Neuronal stem cell (in vitro differentiated cells): ENCODE measurements around the gene LILRB4.

Experiments used
- DNase-seq: peaks from one replicate; pipeline ENCODE4 v3.0.0-alpha.2; 2013; ENCODE audit warnings: low spot score
- H2AFZ ChIP-seq: one replicate; pipeline ENCODE4 v1.6.1; 2013; ENCODE audit warnings: mild to moderate bottlenecking, low read length, inconsistent platforms
- H2AK5ac ChIP-seq: 2 replicates; pipeline ENCODE4 v1.6.1; 2013; ENCODE audit warnings: low read depth, mild to moderate bottlenecking, inconsistent platforms, low read length, moderate library complexity, mixed read lengths
- H2BK120ac ChIP-seq: 2 replicates; pipeline ENCODE4 v1.6.1; 2013; ENCODE audit warnings: low read depth, mild to moderate bottlenecking, inconsistent platforms, low read length, moderate library complexity, mixed read lengths
- H2BK12ac ChIP-seq: one replicate; pipeline ENCODE4 v1.6.1; 2013; ENCODE audit warnings: low read length, inconsistent platforms
- H2BK15ac ChIP-seq: 2 replicates; pipeline ENCODE4 v1.6.1; 2013; ENCODE audit warnings: mild to moderate bottlenecking, low read length, inconsistent platforms, mixed read lengths
- H2BK5ac ChIP-seq: one replicate; pipeline ENCODE4 v1.6.1; 2013; ENCODE audit warnings: inconsistent platforms, mild to moderate bottlenecking, low read length, moderate library complexity
- H3K14ac ChIP-seq: one replicate; pipeline ENCODE4 v1.6.1; 2013; ENCODE audit warnings: low read length, inconsistent platforms
- H3K18ac ChIP-seq: 2 replicates; pipeline ENCODE4 v1.6.1; 2013; ENCODE audit warnings: low read length, inconsistent platforms
- H3K23ac ChIP-seq: 2 replicates; pipeline ENCODE4 v1.6.1; 2013; ENCODE audit warnings: low read depth, mild to moderate bottlenecking, mixed read lengths, low read length, inconsistent platforms; ENCODE audit not compliant: poor library complexity
- H3K27ac ChIP-seq: replicated peaks from 3 replicates; pipeline ENCODE4 v1.5.1; 2013; ENCODE audit warnings: low read length, inconsistent platforms
- H3K27me3 ChIP-seq, 3 experiments: 2 replicates each; pipeline ENCODE4 v1.6.1; 2013; ENCODE audit warnings: low read length in 3 of 3, mild to moderate bottlenecking in 2 of 3, inconsistent platforms in 1 of 3, low read depth in 1 of 3, mixed read lengths in 1 of 3, moderate library complexity in 1 of 3; ENCODE audit not compliant: control insufficient read depth in 3 of 3, insufficient read depth in 3 of 3
- H3K36me3 ChIP-seq, 2 donors: replicated peaks in 1 of 2; 2 replicates each; pipeline ENCODE4 v1.6.1; 2013; ENCODE audit warnings: low read length in 2 of 2; ENCODE audit not compliant: control insufficient read depth in 2 of 2, insufficient read depth in 2 of 2
- H3K4ac ChIP-seq: 2 replicates; pipeline ENCODE4 v1.6.1; 2013; ENCODE audit warnings: inconsistent platforms, mild to moderate bottlenecking, low read length, moderate library complexity
- H3K4me1 ChIP-seq, 2 donors: 1 replicate in 1 of 2; 2 replicates in 1 of 2; pipeline ENCODE4 v1.6.1; 2013; ENCODE audit warnings: low read length in 2 of 2, low read depth in 1 of 2; ENCODE audit not compliant: control insufficient read depth in 2 of 2, insufficient read depth in 1 of 2
- H3K4me2 ChIP-seq: one replicate; pipeline ENCODE4 v1.6.1; 2013; ENCODE audit warnings: mild to moderate bottlenecking, low read length, inconsistent platforms; ENCODE audit not compliant: insufficient read depth, poor library complexity, severe bottlenecking
- H3K4me3 ChIP-seq, 2 donors: 2 replicates each; pipeline ENCODE4 v1.5.1; 2013; ENCODE audit warnings: low read length in 2 of 2, mild to moderate bottlenecking in 2 of 2, inconsistent platforms in 1 of 2, moderate library complexity in 1 of 2
- H3K79me1 ChIP-seq: one replicate; pipeline ENCODE4 v1.6.1; 2013; ENCODE audit warnings: low read depth, mild to moderate bottlenecking, inconsistent platforms, low read length, moderate library complexity
- H3K9ac ChIP-seq: one replicate; pipeline ENCODE4 v1.6.1; 2013; ENCODE audit warnings: mild to moderate bottlenecking, low read depth, low read length, inconsistent platforms; ENCODE audit not compliant: poor library complexity
- H3K9me3 ChIP-seq, 2 donors: replicated peaks in 1 of 2; 2 replicates each; pipeline versions ENCODE3 to v1.6.1; 2013; ENCODE audit warnings: low read length in 2 of 2, mild to moderate bottlenecking in 2 of 2, inconsistent platforms in 1 of 2, low read depth in 1 of 2, mixed read lengths in 1 of 2, moderate library complexity in 1 of 2; ENCODE audit not compliant: control insufficient read depth in 2 of 2, insufficient read depth in 1 of 2
- H4K8ac ChIP-seq: one replicate; pipeline ENCODE4 v1.6.1; 2013; ENCODE audit warnings: low read depth, mild to moderate bottlenecking, inconsistent platforms, low read length, moderate library complexity
- H4K91ac ChIP-seq: one replicate; pipeline ENCODE4 v1.6.1; 2013; ENCODE audit warnings: low read length, low read depth, mild to moderate bottlenecking, inconsistent platforms; ENCODE audit not compliant: poor library complexity
- WGBS, 2 donors: extraction: QIAGEN DNeasy Blood & Tissue Kit; methylation state at CpG; one replicate each; pipeline ENCODE4 v1.1.7; 2013; ENCODE audit warnings: missing lambda C conversion rate in 2 of 2, mixed read lengths in 1 of 2; ENCODE audit not compliant: insufficient read length in 2 of 2, insufficient replicate concordance in 1 of 2; ENCODE audit errors: extremely low coverage in 2 of 2; 5-methylcytosine and 5-hydroxymethylcytosine counted together

Gene LILRB4

GRCh38 chr19:54654447-54655321 is 8.1 kb upstream of the LILRB4 start:
- peaks cover 0 to 30% of the 10 kb centered on the region in 2 donors for H3K9me3 ChIP-seq
- no peak overlapping the region for H3K4me3 ChIP-seq
- H2BK15ac ChIP-seq = no peak overlapping the region
- no peak overlapping the region for H3K23ac ChIP-seq
- no peak overlapping the region for H2AK5ac ChIP-seq
- no peak overlapping the region for H2AFZ ChIP-seq
- H3K14ac ChIP-seq = no peak overlapping the region
- H2BK5ac ChIP-seq = no peak overlapping the region
- no peak overlapping the region for H3K4me2 ChIP-seq
- H4K91ac ChIP-seq = no peak overlapping the region
- no peak overlapping the region for H3K9ac ChIP-seq
- H3K36me3 ChIP-seq = no peaks in the 10 kb centered on the region
- no peak overlapping the region for H4K8ac ChIP-seq
- no peak overlapping the region for H3K27ac ChIP-seq
- H3K4me1 ChIP-seq = no peaks in the 10 kb centered on the region
- H3K18ac ChIP-seq = no peak overlapping the region
- H3K79me1 ChIP-seq = no peaks in the 10 kb centered on the region
- no CpG with 5 or more reads among the region's 14 CpGs for WGBS, 2 donors
- H2BK12ac ChIP-seq = no peak overlapping the region
- no peak overlapping the region for H3K4ac ChIP-seq
- no peak for DNase-seq
- H2BK120ac ChIP-seq = no peak overlapping the region
- no peaks in the 10 kb centered on the region for H3K27me3 ChIP-seq

- Histone ChIP-seq H2BK120ac (no peak overlapping the region), H3K27me3 (no peaks in the 10 kb centered on the region), H2BK15ac (no peak overlapping the region), H3K4me3 (no peak overlapping the region), H3K4me1 (no peaks in the 10 kb centered on the region), H3K18ac (no peak overlapping the region), H3K14ac (no peak overlapping the region), H3K4me2 (no peak overlapping the region), H2BK5ac (no peak overlapping the region), H2AK5ac (no peak overlapping the region), H3K9me3 (peaks cover 0 to 32% of the 10 kb centered on the region in 2 donors), H4K91ac (no peak overlapping the region), H3K27ac (no peak overlapping the region), H4K8ac (no peak overlapping the region), H3K79me1 (no peaks in the 10 kb centered on the region), H2BK12ac (no peak overlapping the region), H3K9ac (no peak overlapping the region), H2AFZ (no peak overlapping the region), H3K23ac (no peak overlapping the region), H3K4ac (no peak overlapping the region), H3K36me3 (no peaks in the 10 kb centered on the region)
- DNase-seq = no peak
- no CpG with 5 or more reads among the region's 6 CpGs for WGBS, 2 donors
Observed at GRCh38 chr19:54659300-54659699, 3.5 kb upstream of the LILRB4 start.

DNA sequence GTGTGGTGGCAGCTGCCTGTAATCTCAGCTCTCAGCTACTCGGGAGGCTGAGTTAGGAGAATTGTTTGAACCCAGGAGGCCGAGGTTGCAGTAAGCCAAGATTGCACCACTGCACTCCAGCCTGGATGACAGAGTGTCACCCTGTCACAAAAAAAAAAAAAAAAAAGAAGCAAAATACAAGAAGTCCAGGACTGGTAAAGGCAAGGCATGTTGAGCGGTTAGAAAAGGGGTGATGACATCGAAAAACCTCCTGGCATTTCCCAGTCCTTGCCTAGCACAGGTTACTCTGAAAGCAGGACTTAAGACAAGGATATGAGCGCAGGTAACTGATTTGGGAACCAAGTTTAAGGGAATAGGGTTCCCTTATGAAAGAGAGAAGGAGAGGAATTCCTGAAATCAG is 2.5 kb upstream of the LILRB4 start:
- no peak overlapping the region for H2BK15ac ChIP-seq

GRCh38 chr19:54660964-54661363 is 1.8 kb upstream of the LILRB4 start:
- Histone ChIP-seq H2BK5ac (no peak overlapping the region), H2AK5ac (no peak overlapping the region), H4K91ac (no peak overlapping the region), H2AFZ (no peak overlapping the region), H3K4me3 (no peak overlapping the region), H3K79me1 (no peaks in the 10 kb centered on the region), H2BK12ac (no peak overlapping the region), H3K4ac (no peak overlapping the region), H2BK120ac (no peak overlapping the region), H2BK15ac (no peak overlapping the region), H3K27me3 (no peaks in the 10 kb centered on the region), H3K4me2 (no peak overlapping the region), H3K36me3 (no peaks in the 10 kb centered on the region), H4K8ac (no peak overlapping the region), H3K14ac (no peak overlapping the region), H3K27ac (no peak overlapping the region), H3K4me1 (no peaks in the 10 kb centered on the region), H3K23ac (no peak overlapping the region), H3K9me3 (peaks cover 0 to 38% of the 10 kb centered on the region in 2 donors), H3K18ac (no peak overlapping the region), H3K9ac (no peak overlapping the region)
- DNase-seq = no peak
- no CpG with 5 or more reads among the region's 6 CpGs for WGBS, 2 donors

More for the DNA sequence above, 2.5 kb upstream of the LILRB4 start:
- H3K4me2 ChIP-seq = no peak overlapping the region
- no peaks in the 10 kb centered on the region for H3K27me3 ChIP-seq
- no peak overlapping the region for H3K14ac ChIP-seq
- H2BK12ac ChIP-seq = no peak overlapping the region
- H3K4ac ChIP-seq = no peak overlapping the region
- H4K8ac ChIP-seq = no peak overlapping the region
- no peaks in the 10 kb centered on the region for H3K4me1 ChIP-seq
- DNase-seq = no peak
- no peak overlapping the region for H3K18ac ChIP-seq
- no peak overlapping the region for H3K4me3 ChIP-seq
- H2AK5ac ChIP-seq = no peak overlapping the region
- no peak overlapping the region for H2BK5ac ChIP-seq
- no peak overlapping the region for H3K27ac ChIP-seq
- H3K23ac ChIP-seq = no peak overlapping the region
- H2BK120ac ChIP-seq = no peak overlapping the region
- H3K9me3 ChIP-seq = peaks cover 0 to 34% of the 10 kb centered on the region in 2 donors
- H3K79me1 ChIP-seq = no peaks in the 10 kb centered on the region
- no peaks in the 10 kb centered on the region for H3K36me3 ChIP-seq
- H4K91ac ChIP-seq = no peak overlapping the region
- WGBS, 2 donors = no CpG with 5 or more reads among the region's 5 CpGs
- H2AFZ ChIP-seq = no peak overlapping the region
- H3K9ac ChIP-seq = no peak overlapping the region
